Lower leg skin (tissue), 3 donors: Measurements from ENCODE around the gene CORO7.

Source experiments
- CTCF ChIP-seq, 3 donors: fragments of 450-650 bp; IDR thresholded peaks; one replicate each; pipeline ENCODE4 v1.5.1; 2016; ENCODE audit warnings: antibody characterized with exemption in 3 of 3, mild to moderate bottlenecking in 3 of 3, moderate library complexity in 2 of 3
- POLR2A ChIP-seq, 2 donors: fragments of 450-650 bp; IDR thresholded peaks; one replicate each; pipeline ENCODE4 v1.6.1; 2016 to 2017; ENCODE audit warnings: antibody characterized with exemption in 2 of 2, mild to moderate bottlenecking in 1 of 2, moderate library complexity in 1 of 2

- TF ChIP-seq CTCF (IDR thresholded peaks at IDR 0.05) (no peak), POLR2A (IDR thresholded peaks at IDR 0.05) (no peak)
These were observed 55.8 kb downstream of the CORO7 start for GRCh38 chr16:4360538-4361021.
